Activated naive CD4-positive, alpha-beta T cell treated with anti-CD3 and anti-CD28 coated beads, Interleukin-2, amount 50 U/mL, for 16 hours (primary cell): ENCODE measurements around the gene GALM.
"Not testable (repeated sequence)": the region's sequence is repeated elsewhere in the genome, so short reads cannot be mapped to it uniquely, and the experiment has no call there.

Source experiments
- DNase-seq: peaks from one replicate; pipeline ENCODE4 v3.0.0-alpha.2; 2020

Gene GALM

GRCh38 chr2:38744399-38744780 lies 78.5 kb downstream of the GALM start:
- DNase-seq, result no peak

- no peak for DNase-seq
These were observed 79.4 kb downstream of the GALM start for GRCh38 chr2:38745267-38745666.

GRCh38 chr2:38747007-38747424 lies 81.1 kb downstream of the GALM start:
- no peak for DNase-seq

GRCh38 chr2:38747819-38748218 lies 81.9 kb downstream of the GALM start:
- DNase-seq, result no peak

- no peak for DNase-seq
These were observed 82.5 kb downstream of the GALM start for GRCh38 chr2:38748391-38748790.

GRCh38 chr2:38748943-38749804 lies 83.3 kb downstream of the GALM start:
- no peak for DNase-seq

- DNase-seq, result peak; percentile 56
These were observed 84.3 kb downstream of the GALM start for GRCh38 chr2:38750011-38750890.

GRCh38 chr2:38750891-38751595 lies 85.1 kb downstream of the GALM start, which contains the start of gene SRSF7:
Gene SRSF7 (minus strand): TSS chr2:38751361. CDS start chr2:38751256, 105 bp downstream.
- DNase-seq, result peak; percentile 95

- DNase-seq, result no peak
These were observed 85.9 kb downstream of the GALM start for GRCh38 chr2:38751596-38752410.

GRCh38 chr2:38754049-38754448 lies 88.1 kb downstream of the GALM start:
- no peak for DNase-seq

- DNase-seq, result no peak
These were observed 88.6 kb downstream of the GALM start for GRCh38 chr2:38754506-38754905.

- DNase-seq, result not testable (repeated sequence)
These were observed 90.0 kb downstream of the GALM start for GRCh38 chr2:38755891-38756290.

- DNase-seq, result no peak
These were observed 97.3 kb downstream of the GALM start for GRCh38 chr2:38763228-38763627.

- no peak for DNase-seq
These were observed 97.8 kb downstream of the GALM start for GRCh38 chr2:38763728-38764127.

GRCh38 chr2:38765149-38765548 lies 99.2 kb downstream of the GALM start:
- DNase-seq, result no peak

GRCh38 chr2:38765551-38765950 lies 99.6 kb downstream of the GALM start:
- DNase-seq, result no peak

GRCh38 chr2:38771632-38772031 lies 105.7 kb downstream of the GALM start:
- DNase-seq, result no peak

GRCh38 chr2:38775097-38775920 lies 109.4 kb downstream of the GALM start:
- DNase-seq, result no peak

GRCh38 chr2:38775921-38776225 lies 110.0 kb downstream of the GALM start:
- no peak for DNase-seq

GRCh38 chr2:38776531-38776930 lies 110.6 kb downstream of the GALM start:
- no peak for DNase-seq

GRCh38 chr2:38778687-38779082 lies 112.8 kb downstream of the GALM start:
- DNase-seq, result no peak

GRCh38 chr2:38783586-38783985 lies 117.7 kb downstream of the GALM start:
- no peak for DNase-seq
